RWPE1 (cell line): ENCODE data around the gene ABCD1.
A peak's percentile ranks its signal among the peaks of the same experiment; 100 is the strongest.
"Not testable (repeated sequence)": the region's sequence is repeated elsewhere in the genome, so short reads cannot be mapped to it uniquely, and the experiment has no call there.

ENCODE experiments used
- CTCF ChIA-PET: fragments of 350-600 bp; sonication (Branson Sonifier 250); formaldehyde crosslinking; extraction: SDS; loops from one replicate; lab custom pipeline; 2021; lab: Yijun Ruan, JAX
- POLR2A ChIA-PET: fragments of 400-600 bp; formaldehyde crosslinking; extraction: SDS; loops from one replicate; lab custom pipeline; 2020; ENCODE audit warnings: antibody characterized with exemption; ENCODE audit not compliant: low non-redundant PET; lab: Yijun Ruan, JAX
- DNase-seq: peaks from one replicate; pipeline ENCODE4 v3.0.0; 2012; ENCODE audit warnings: low spot score
- H3K27ac ChIP-seq: fragments of 450-650 bp; 2 replicates; pipeline ENCODE4 v1.5.1; 2017
- CTCF ChIP-seq: fragments of 450-650 bp; conservative IDR thresholded peaks from 2 replicates; pipeline ENCODE4 v1.5.1; 2017; ENCODE audit warnings: low read depth, mild to moderate bottlenecking

Gene ABCD1

DNA sequence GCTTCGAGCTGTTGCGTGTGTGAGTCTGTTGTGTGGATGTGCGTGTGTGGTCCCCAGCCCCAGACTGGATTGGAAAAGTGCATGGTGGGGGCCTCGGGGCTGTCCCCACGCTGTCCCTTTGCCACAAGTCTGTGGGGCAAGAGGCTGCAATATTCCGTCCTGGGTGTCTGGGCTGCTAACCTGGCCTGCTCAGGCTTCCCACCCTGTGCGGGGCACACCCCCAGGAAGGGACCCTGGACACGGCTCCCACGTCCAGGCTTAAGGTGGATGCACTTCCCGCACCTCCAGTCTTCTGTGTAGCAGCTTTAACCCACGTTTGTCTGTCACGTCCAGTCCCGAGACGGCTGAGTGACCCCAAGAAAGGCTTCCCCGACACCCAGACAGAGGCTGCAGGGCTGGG is 28.6 kb upstream of the ABCD1 start:
- ChIA-PET CTCF (interaction anchor here (0.6 kb wide), 1 partner anchor 84 kb away, joined by 3 read pairs; no protein-coding TSS in a partner anchor), POLR2A (no interaction called here)
- no peak for TF ChIP-seq CTCF
- DNase-seq = no peak
- peak overlapping the region; percentile 55 for H3K27ac ChIP-seq

DNA sequence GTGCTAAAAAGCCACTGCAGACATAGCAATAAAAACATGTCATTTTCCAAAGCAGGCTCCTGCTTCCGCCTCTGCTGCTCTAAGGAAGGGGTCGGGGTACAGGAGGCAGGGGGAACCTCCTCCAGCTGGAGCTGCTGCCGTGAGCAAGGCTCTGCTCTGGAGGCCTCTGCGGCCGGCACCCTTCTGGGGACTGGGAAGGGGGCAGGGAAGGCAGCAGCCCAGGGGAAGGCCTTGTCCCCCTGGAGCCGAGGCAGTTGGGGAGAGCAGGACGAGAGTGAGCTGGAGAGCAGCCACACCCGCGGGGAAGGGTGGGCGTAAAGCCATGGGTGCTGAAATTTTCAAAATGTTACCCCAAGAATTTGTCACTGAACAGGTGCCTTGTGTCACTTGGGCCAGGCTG is 28.1 kb upstream of the ABCD1 start:
- CTCF ChIA-PET = interaction anchor here (0.6 kb wide), 1 partner anchor 85 kb away, joined by 3 read pairs; no protein-coding TSS in a partner anchor
- DNase-seq, POLR2A ChIA-PET: not testable (repeated sequence)
- peak overlapping the region; percentile 55 for H3K27ac ChIP-seq

DNA sequence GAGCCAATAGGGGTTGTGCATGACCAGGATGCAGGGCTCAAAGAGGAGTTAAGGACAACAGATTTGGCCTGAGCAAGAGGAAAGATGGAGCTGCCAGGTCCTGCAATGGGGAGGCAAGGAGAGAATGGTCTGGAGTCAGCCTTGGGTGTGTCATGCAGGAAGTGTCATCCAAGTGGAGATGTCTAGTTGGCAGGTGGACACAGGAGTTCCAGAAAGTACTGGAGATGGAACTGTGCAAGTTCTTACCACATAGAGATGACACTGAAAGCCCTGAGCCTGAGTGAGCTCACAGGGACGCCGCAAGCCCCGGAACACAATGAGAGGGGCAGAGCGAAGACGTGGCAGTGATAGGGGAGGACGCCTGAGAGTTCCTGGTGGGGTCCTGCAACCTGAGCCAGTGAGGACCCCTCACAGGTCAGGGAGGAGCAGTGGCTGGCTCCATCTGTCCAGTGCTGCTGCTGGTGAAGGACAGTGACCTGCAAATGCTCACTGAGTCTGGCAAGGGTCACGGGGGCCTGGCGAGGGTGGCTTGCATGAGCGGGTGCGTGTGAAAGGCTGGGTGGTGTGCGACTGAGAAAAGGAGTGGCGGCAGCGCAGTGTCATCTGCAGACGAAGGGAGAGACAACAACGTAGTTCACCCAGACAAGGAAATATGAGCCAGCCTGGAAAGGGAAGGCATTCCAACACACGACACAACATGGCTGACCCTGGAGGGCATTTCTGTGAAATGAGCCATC is 27.5 kb upstream of the ABCD1 start:
- DNase-seq, POLR2A ChIA-PET, CTCF ChIA-PET: not testable (repeated sequence)
- H3K27ac ChIP-seq = peak overlapping the region; percentile 55

DNA sequence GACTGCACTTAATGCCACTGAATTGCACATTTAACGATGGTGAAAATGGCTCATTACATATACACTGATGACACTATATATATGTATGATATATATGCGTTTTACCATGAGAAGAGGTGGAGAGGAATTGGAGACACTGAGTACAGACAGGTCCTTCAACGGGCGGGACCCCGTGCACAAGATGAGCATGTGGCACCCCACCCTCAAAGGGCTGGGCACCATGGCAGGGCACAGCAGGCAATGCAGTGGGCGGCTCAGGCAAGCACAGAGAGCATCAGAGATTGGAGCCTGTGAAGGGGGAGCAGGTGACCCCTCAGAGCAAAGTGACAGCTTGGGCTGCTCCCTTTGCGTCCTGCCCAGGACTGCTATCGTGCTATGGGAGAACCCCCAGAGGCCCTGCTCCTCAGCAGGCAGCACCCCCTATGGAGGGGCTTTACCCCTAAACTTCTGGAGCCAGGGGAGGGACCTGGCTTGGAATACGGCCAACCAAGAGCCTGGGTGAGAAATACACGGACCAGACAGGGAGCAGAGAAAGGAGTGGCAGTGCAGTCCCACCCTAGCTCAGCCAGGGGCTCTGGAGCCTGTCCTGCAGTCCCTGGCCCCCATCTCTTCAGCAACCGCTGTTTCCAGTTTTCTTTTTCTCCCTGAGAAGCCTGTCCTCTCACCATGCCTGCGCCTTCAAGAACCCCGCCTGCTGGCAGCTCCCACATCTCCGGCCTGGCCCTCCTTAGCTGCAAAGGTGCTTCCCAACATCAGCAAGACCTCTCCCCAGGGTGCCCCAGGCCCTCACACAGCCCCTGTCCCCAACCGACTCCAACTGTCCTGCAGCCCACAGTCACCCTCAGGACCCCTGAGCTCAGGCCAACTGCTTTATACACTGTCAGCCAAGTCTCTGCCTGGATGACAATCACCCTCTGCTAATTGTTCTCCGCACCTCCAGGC is 26.5 kb upstream of the ABCD1 start:
- H3K27ac ChIP-seq = peak overlapping the region; percentile 55
- no peak for TF ChIP-seq CTCF
- ChIA-PET CTCF (no interaction called here), POLR2A (no interaction called here)
- no peak for DNase-seq

DNA sequence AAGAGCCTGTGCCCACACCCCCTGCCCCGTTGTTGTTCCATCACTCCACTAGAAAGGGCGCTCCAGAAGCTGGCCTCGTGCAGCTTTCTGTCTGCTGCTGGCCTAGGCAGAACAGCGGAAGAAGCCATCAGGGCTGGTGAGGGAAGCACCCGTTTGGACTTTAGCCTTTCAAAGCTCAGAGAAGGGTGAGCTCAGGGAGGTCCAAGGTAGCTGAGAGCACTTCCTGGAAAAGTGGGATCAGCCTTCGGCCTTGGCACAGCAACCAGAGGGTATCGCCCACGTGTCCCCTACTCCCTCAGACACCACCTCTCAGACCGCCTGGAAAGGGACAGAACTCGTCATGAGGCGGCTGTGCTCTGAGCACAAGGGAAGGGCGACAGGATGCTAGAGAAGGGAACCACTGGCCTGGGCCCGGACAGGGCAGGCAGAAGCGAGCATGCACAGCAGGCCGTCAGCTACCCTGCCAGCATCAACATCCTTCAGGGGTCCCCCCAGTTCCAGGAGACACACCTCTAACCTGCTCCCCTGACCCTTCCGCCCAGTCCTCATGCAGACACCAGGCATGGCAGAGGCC is 25.4 kb upstream of the ABCD1 start:
- peak overlapping the region; percentile 47; the same call in 1 of the 2 replicates for H3K27ac ChIP-seq
- CTCF ChIA-PET, DNase-seq: not testable (repeated sequence)
- POLR2A ChIA-PET = interaction anchor here (0.6 kb wide), 1 partner anchor 81 kb away, joined by 3 read pairs; the partner anchor contains the start of gene SRPK3

DNA sequence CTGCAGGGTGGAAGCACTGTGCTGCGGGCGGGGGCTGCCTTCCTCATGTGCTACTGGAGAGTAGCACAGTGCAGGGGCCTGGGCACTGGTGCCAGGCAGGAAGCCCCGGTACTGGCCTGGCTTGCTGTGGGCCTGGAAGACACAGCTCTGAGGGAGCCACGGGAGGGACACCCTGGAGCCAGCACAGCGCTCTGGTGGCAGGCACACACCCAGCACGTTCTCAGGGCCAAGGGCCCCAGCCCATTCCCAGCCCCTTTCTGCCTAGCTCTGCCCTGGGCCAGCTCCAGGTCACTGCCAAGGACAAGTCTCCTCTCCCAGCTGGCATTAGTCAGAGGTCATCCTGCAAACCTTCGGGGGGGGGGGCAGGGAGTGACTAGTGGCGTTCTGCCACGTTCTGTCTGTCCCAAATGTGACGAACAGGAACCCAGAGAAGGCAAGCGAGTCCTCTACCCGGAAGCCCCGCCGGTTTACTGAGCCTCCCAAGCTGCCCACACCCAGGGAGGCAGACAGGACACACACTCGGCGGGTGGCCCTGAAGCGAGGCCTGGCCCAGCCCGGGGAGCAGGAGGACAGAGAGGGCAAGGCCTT is 24.8 kb upstream of the ABCD1 start:
- peak overlapping the region; percentile 47 for H3K27ac ChIP-seq
- CTCF ChIA-PET, POLR2A ChIA-PET, DNase-seq: not testable (repeated sequence)

- no peak for DNase-seq
- CTCF ChIA-PET = no interaction called here
- POLR2A ChIA-PET = no interaction called here
- TF ChIP-seq CTCF = no peak
- H3K27ac ChIP-seq = peak overlapping the region; percentile 47
Observed at GRCh38 chrX:153700376-153700945, 24.2 kb upstream of the ABCD1 start.

DNA sequence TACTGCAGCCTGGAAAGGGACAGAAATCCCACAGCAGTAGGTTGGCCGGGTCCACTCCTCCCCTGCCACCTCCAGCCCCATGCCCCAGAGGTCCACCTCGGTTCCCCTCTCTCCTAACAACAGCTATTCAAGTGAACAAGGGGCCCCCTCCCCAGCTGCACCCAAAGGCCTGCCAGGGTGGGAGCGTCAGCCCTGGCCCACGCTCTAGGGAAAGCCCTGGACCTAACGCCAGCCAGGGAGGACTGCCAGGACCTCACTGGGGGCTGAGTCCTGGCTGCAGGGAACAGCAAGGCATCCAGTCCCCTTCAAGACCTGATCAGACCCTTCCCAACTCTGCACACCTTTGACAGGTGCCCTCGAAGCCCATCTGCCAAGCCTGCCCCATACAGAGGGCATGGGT is 23.7 kb upstream of the ABCD1 start:
- peak overlapping the region; percentile 47; the same call in 1 of the 2 replicates for H3K27ac ChIP-seq
- DNase-seq = no peak
- TF ChIP-seq CTCF = no peak
- ChIA-PET CTCF (no interaction called here), POLR2A (no interaction called here)
